ENCODE measurements around the gene MAST3.

The MAST3 gene

DNA sequence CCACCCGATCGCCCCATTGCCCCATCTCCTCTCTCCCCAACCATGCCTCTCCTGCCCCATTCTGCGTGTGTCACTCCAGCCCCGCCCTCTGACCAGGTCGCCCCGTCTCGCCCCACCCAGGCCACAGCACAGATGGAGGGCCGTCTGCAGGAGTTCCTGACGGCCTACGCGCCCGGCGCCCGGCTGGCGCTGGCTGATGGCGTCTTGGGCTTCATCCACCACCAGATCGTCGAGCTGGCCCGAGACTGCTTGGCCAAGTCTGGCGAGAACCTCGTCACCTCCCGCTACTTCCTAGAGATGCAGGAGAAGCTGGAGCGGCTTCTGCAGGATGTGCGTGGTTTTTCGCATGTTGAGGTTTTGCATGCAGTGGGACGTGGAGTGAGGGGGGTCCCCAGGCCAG, 26.2 kb downstream of the MAST3 start:
- TF ChIP-seq, protein P1, sequence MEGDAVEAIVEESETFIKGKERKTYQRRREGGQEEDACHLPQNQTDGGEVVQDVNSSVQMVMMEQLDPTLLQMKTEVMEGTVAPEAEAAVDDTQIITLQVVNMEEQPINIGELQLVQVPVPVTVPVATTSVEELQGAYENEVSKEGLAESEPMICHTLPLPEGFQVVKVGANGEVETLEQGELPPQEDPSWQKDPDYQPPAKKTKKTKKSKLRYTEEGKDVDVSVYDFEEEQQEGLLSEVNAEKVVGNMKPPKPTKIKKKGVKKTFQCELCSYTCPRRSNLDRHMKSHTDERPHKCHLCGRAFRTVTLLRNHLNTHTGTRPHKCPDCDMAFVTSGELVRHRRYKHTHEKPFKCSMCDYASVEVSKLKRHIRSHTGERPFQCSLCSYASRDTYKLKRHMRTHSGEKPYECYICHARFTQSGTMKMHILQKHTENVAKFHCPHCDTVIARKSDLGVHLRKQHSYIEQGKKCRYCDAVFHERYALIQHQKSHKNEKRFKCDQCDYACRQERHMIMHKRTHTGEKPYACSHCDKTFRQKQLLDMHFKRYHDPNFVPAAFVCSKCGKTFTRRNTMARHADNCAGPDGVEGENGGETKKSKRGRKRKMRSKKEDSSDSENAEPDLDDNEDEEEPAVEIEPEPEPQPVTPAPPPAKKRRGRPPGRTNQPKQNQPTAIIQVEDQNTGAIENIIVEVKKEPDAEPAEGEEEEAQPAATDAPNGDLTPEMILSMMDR (IDR thresholded peaks at IDR 0.05): no peak

DNA sequence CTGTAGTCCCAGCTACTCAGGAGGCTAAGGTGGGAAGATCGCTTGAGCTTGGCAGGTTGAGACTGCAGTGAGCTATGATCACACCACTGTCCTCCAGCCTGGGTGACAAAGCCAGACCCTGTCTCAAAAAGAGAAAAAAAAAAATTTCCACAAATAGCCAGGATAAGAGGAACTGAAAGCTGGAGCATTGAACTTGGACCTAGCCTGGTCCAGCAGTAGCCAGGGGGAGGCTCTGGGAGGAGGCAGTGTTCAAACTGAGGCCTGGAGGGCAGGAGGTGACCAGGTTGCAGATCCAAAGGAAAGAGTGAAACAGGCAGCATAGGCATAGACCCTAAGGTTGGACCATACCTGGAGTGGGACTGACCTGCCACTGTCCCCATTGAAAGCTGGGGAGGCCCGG, 28.5 kb downstream of the MAST3 start:
- TF ChIP-seq, protein P1 (IDR thresholded peaks at IDR 0.05): no peak

DNA sequence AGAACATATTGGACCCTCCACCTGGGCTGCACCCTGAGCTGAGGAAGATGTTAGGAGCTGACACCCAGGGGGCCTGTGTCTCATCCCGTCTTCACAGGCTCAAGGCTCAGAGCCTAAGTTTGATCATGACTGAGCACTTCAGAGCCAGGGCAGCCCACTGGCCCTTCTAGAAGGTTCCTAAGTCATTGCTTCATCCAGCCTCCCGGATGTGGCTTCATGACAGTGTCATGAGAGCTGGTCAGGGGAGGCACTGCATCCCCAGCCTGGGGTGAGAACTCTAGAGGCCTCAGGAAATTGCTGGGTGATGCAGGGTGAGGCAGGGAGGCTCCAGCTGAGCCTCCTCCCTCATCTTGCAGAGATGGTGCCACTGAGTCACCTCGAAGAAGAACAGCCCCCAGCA, 30.5 kb downstream of the MAST3 start:
- TF ChIP-seq, protein P1 (IDR thresholded peaks at IDR 0.05): no peak

DNA sequence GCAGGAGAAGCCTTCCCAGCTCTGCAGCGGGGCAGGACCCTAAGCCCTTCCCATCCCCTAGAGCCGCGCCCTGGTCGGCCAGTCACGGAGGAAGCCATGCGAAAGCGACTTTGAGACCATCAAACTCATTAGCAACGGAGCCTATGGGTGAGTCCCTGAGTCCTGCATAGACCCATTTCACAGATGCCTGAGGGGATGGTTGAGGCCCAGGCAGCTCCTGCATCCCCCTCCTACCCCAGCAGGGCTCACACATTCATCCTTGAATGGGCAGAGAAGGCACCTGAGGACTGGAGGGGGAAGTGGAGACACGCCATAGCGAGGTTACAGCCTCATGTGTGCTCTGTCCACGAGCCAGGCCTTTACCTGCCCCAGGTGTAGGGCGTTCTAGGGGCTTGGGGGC, 31.2 kb downstream of the MAST3 start:
- TF ChIP-seq, protein P1 (IDR thresholded peaks at IDR 0.05): no peak

DNA sequence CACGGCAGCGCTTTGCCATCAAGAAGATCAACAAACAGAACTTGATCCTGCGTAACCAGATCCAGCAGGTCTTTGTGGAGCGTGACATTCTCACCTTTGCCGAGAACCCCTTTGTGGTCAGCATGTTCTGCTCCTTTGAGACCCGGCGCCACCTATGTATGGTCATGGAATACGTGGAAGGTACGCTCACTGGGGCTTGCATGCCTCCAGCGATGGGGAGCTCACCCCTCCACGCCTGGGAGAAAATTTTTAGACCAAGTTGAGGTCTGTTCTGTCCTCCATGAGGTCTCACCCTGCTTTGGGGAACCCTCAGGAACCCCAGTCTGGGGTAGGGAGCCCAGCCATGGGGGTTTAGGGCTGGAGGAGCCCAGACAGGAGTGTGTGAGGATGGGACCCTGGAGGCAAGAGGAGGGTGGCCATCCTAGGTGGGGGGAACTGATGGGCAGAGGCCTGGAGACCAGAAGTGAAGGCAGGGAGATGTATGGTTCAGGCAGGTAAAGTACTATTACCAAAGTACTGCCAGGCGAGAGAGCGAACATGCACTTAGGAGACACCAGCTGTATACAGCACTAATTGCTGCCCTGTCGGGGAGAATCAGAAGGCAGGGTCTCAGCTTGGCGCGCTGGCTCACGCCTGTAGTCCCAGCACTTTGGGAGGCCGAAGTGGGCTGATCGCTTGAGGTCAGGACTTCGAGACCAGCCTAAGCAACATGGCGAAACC, 33.1 kb downstream of the MAST3 start:
- TF ChIP-seq, protein P1 (IDR thresholded peaks at IDR 0.05): no peak

DNA sequence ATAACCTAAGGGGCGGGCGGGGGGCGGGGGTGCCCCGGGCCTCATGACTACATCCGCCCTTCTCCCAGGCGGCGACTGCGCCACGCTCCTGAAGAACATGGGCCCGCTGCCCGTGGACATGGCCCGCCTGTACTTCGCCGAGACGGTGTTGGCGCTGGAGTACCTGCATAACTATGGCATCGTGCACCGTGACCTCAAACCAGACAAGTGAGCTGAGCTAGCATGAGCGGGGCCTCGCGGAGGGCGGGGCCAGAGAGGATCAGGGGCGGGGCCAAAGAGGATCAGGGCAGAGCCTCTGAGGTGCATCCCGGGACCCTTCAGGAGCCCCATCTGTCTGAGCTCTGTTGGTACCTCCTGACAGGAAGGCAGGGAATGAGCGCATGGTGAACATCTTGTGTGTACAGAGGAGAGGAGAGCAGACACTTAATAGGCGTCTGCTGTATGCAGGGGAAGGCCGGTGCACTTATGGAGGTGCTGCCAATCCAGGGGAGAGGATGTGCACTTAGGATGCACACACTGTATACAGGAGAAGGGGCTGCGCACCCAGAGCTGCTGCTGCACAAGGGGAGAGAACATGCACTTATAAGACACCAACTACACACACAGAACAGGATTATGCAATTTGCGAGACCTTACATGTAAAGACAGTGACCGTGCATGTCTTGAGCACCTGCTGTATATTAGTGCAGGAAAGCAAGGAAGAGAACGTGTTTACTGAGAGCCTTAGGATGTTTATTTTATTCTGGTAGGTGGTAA, 34.4 kb downstream of the MAST3 start:
- TF ChIP-seq, protein P1 (IDR thresholded peaks at IDR 0.05): no peak

DNA sequence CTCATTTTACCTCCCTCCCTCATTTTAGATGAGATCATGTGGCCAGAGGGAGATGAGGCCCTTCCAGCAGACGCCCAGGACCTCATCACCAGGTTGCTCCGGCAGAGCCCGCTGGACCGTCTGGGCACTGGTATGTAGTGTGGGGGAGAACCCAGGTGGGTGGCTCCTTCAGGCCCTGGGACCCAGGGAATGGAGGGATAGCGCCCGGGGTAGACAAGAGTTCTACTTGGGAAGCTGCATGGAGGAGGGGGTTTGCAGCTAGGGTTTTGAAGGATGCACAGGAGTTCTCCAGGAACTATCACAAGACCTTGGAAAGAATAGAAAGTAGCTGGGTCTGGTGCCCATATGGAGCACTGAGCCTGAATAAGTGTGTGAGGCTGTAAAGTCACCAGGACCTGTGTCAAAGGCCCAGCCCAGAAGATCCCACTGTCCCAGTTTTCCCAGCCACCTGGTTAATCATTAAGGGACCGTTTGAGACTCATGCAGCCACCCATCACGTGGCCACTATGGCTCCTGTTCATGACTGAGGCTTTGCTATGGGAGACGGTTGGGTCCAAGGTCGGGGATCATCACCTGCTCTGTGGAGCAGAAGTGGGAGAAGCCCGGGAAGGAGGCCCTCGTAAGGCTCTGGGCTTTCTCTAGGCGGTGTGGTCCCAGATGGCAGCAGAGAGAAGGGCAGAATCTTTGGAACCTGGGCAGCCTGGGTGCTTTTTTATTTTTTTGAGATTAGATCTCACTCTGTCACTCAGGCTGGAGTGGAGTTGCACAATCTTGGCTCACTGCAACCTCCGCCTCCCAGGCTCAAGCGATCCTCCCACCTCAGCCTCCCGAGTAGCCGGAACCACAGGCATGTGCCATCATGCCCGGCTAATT, 38.4 kb downstream of the MAST3 start:
- TF ChIP-seq, protein P1 (IDR thresholded peaks at IDR 0.05): no peak

All from LNCAP (cell line).